Cardiac septum (tissue), 1 donor: Measurements from ENCODE around the gene COX6A2. TPM values are rescaled to one million over a fixed set of nuclear protein-coding genes. Genes with fewer than 3 reads are reported as not detected.
"Not testable (repeated sequence)": the region's sequence is repeated elsewhere in the genome, so short reads cannot be mapped to it uniquely, and the experiment has no call there.

Experiments
- DNase-seq: peaks from one replicate; pipeline ENCODE4 v3.0.0-alpha.2; 2020; ENCODE audit warnings: low spot score
- intact Hi-C: fragments of 100-400 bp; cut with DNase I; formaldehyde crosslinking; loops from one replicate; pipeline ENCODE4 v1.14.0; 2022
- total RNA-seq: library from RNA; stranded (reverse); fragmentation: NEBNext Ultra II Directional; extraction: Animal tissue kit (Norgen Biotek cat#: 25700); gene quantifications from one replicate; pipeline ENCODE4 v1.2.1, GENCODE V29; 2021
- donor health status: DM: no; HTN: no; CAD: no.

Gene COX6A2
- total RNA-seq, 1 donor from 2014 or later: 890 TPM

DNA sequence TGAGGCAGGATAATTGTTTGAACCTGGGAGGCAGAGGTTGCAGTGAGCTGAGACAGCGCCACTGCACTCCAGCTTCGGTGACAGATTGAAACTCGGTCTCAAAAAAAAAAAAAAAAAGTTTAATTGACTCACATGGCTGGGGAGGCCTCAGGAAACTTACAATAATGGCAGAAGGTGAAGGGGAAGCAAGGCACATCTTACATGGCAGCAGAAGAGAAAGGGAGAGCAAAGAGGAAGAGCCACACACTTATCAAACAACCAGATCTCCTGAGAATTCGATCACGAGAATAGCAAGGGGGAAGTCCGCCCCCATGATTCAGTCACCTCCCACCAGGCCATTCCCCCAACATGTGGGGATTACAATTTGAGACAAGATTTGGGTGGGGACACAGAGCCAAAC, 17.8 kb upstream of the COX6A2 start:
- intact Hi-C loops, DNase-seq: not testable (repeated sequence)

DNA sequence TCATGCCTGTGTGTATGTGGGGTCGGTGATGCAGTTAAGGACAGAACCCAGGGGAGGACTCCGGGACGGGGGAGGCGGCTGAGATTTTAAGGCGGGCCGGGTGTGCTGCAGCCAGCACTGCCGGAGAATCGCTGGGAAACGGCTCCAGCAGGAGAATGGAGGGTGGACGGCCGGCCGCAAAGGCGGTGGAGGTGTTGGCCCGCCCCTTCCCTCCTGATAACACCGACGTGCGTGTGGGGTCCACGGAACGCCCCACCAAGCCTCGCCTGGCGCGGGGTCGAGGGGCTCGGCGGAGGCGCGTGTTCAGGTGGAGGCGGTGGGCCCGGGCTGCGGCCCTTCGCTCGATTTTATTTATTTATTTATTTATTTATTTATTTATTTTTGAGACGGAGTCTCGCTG, 13.8 kb upstream of the COX6A2 start:
- intact Hi-C loops: loop anchor here (2.0 to 5.0 kb wide), 2 partner anchors 260 to 457 kb away; partner anchors contain the start of genes FUS and HSD3B7
- no peak for DNase-seq

DNA sequence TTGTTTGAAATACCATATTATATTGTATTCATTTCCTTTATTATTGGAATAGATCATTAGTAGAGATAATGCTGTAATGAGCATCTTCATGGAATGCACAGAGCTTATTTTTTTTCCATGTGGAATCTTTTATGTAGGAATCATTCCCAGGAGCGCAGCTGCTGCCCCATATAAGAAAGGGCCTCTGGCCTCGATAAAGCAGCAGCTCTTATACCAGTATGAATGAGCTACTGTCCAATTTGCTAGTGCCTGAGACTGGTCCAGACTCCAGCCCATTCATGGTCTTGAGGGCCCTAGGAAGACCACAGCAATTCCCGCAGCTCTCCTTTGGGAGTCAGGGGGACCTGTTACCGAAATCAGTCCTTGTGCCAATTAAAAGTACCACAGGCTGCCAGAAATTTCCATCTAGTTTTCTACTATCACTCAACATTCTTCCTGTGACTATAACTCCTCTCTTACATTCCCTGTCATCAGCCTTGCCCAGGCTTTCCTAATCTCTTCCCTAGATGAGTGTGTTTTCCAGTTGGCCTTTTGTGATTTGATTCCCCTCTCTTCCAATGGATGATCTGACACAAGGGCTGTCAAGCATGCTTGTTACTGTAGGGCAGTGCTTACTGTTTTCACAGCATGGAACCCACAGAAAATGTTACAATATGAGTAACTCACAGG, 12.5 kb upstream of the COX6A2 start:
- no peak for DNase-seq
- intact Hi-C loops: loop anchor here (5.0 kb wide), 1 partner anchor 258 kb away; the partner anchor contains the start of gene FUS

DNA sequence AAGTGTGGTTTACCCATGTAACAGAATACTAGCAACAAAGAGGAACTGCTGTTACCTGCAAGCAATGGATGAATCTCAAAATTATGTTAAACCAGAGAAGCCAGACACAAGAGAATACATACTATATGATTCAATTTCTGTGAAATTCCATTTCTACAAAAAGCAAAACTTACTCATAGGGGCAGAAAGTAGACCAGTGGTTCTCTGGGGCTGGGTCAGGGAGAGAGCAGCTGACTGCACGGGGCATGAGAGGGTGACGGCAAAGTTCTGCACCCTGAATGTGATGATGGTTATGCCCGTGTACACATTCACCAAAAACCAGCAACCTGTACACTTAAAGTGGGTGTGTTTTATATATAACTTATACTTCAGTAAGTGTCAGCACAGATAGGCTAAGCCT, 11.4 kb upstream of the COX6A2 start:
- DNase-seq: no peak
- intact Hi-C loops: no loop called here

DNA sequence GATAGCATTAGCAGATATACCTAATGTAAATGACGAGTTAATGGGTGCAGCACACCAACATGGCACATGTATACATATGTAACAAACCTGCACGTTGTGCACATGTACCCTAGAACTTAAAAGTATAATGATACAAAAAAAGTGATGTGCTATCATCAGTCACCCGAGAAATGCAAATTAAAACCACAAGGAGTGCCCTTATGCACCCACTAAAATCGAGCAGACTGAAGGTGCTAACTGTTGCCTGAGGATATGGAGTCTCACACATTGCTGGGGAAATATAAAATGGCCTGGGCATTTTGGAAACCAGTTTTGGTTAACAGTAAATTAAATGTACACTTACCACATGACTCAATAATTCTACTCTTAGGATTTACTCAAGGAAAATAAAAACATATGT, 10.9 kb upstream of the COX6A2 start:
- intact Hi-C loops, DNase-seq: not testable (repeated sequence)

DNA sequence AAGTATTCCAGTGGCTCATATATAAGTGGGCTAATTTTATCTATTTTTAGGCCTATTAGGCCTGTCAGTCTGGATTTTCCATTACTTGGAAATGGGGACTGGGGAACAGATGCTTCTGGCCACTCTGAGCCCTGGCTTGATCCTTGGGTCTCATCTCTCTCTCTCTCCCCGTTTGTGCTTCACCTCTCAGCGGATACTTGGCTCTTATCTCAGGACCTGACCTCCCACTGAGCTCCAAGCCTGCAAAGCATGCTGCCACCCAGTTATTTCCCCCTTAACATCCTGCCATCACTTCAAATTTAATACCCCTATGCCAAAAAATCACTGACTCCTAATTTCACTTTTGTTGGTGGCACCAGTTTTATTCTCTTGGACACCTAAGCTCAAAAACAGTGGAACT, 10.3 kb upstream of the COX6A2 start:
- no peak for DNase-seq
- intact Hi-C loops: no loop called here

DNA sequence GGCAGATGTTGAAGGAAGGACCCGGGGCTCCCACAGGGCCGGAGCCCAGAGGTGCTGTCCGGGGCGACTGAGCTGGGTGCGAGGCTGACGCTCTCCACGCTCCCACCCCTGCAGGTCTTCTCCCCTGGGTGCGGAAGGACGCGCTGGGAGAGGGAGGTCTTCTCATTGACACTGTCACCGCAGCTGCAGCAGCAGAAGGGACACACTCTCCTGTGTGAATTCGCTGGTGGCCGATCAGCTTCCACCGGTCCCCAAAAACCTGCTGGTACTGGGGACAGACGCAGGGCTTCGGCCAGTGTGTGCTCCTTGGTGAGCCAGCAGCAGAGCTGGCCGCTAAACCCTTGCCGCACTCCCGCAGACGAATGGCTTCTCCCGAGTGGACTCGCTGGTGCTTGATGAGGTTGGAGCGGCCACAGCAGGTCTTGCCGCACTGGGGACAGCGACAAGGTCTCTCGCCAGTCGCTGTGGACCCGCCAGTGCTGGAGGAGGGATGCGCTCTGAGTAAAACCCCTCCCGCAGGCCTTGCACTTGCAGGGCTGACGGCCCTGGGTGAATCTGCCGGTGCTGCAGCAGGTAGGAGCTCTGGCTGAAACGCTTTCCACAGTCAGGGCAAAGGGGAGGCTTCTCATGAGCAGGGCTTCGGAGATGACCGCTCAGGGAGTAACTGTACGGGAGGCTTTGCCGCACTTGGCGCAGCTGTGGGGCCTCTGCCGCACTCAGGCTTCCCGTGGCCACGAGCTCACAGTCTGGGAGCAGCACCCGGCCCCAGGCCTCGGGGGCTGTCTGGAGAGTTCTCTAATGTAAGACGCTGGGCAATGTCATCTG, 8.3 kb upstream of the COX6A2 start:
- DNase-seq: no peak
- intact Hi-C loops: no loop called here

DNA sequence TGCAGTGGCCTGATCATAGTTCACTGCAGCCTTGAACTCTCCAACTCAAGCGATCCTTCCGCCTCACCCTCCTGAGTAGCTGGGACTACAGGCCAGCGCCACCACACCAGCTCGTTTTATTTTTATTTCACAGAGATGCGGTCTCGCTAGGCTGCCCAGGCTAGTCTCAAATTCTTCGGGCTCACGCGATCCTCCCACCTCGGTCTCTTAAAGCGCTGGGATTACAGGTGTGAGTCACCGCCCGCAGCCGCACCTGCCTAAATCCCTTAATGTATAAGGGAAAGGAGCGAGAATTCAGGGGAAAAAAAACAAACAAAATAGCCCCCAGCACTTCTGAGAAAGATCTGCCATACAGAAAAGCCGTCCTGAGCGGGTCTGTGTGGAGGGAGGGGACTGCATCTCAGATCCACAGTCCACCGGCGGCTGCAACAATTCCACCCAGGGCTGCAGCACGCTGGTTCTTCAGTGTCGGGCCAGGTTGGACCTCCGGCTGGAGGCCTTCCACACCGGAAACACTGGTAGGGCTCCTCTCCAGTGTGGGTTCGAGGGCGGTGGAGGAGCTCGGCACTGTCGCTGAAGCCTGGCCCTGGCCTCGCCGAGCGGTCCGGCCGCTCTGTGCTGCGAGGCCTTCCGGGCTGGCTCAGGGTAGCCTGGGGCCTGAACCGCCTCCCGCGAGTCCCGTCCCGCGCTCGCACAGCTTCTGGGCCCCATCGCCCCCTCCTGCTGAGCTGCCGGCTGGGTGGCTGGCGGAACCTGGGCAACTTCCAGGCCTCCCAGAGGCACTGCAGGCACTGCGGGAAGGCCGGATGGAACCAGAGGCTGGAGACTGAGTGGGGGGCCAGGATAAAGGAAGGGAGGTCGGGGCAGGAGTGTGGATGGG, 7.4 kb upstream of the COX6A2 start:
- intact Hi-C loops: no loop called here
- no peak for DNase-seq

DNA sequence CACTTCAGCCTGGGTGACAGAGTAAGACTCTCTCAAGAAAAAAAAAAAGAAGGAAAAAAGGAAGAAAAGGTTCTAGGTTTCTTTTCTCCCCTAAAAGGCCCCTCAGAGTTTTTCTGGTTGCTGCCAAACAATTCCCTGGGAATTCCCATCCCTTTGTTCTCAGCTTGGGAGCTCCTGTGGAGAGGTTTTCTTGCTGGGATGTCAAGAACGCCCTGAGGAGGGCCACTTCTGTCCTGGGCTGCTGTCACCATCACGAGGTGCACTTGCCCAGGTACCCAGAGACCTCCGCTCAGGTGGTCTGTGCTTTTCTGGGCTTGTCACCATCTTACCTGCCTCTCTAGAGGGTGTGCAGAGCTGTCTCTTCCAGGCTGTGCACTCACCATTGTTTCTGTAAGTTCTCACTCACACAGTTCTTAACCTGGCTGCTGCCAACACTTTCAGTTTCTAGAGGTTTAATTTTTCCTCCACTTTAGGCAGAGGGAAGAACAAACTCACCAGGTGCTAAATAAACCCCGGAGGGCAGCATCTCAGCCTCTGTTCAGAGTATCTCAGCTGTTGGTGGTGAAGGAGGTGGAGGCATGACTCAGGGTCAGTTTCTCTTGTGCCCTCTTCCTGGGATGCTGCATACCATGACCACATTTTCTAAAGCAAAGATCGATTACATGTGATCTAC, 2.4 kb upstream of the COX6A2 start:
- intact Hi-C loops: no loop called here
- no peak for DNase-seq

DNA sequence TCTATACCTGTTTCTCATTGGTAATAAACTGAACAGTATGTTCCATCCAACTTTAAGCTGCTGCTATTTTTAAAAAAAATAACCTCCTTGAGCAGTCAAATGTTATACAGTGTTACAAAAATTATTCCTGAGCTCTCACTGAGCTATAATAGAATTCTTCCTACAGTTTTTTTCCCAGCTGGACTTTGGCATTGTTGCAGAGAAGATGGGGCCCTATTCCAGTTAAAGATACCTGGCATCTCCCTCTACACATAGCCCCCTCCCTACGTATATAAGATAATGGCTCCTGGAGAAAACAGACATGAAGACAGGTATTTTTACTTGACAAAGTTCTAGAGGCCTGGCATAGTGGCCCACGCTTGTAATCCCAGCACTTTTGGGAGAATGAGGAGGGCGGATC, 1.6 kb upstream of the COX6A2 start:
- DNase-seq: no peak
- intact Hi-C loops: no loop called here

DNA sequence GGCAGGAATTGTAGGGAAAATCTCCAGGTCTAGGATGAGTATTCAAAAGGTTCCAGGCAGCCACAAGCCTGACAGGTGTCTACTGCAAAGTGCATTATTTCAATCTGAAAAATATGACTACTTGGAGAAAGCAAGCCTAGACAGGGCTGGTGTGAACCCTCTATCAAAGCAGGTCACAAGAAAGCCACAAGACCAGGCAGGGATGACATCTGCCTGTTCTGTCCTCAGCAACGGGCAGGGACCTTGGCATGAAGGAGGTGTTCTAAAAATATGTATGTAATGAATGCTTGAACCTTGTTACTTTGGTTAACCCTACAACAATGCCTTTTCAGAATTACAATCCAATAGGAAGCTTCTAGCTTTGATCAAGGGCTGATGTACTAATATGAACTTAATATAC, 1.2 kb upstream of the COX6A2 start:
- DNase-seq: no peak

DNA sequence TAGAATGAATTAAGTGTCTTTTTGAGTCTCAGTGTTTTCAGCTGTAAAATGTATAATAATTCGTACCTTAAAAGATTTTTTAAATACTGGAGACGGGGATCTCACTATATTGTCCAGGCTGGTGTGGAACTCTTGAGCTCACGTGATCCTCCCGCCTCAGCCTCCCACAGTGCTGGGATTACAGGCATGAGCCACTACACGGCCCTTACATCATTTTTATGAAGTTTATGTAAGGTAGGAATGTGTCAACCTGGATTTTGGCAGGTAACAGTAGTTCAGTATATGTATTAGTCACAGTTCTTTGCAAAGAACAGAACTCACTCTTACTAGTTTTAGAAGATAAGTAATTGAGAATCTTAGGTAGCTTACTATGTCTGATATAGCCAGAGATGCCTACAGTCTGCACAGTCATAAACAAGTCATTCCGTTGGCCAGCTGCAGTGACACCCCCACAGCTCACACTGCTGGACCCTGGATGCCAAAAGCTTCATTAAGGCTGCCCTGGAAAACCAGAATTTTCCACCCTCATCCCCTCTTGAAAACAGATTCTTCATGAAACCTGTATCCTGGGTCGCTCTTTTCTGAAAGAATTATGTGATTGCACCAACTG, 583 bp upstream of the COX6A2 start:
- intact Hi-C loops: no loop called here
- no peak for DNase-seq

More for the DNA sequence above, 1.2 kb upstream of the COX6A2 start:
- intact Hi-C loops: no loop called here

DNA sequence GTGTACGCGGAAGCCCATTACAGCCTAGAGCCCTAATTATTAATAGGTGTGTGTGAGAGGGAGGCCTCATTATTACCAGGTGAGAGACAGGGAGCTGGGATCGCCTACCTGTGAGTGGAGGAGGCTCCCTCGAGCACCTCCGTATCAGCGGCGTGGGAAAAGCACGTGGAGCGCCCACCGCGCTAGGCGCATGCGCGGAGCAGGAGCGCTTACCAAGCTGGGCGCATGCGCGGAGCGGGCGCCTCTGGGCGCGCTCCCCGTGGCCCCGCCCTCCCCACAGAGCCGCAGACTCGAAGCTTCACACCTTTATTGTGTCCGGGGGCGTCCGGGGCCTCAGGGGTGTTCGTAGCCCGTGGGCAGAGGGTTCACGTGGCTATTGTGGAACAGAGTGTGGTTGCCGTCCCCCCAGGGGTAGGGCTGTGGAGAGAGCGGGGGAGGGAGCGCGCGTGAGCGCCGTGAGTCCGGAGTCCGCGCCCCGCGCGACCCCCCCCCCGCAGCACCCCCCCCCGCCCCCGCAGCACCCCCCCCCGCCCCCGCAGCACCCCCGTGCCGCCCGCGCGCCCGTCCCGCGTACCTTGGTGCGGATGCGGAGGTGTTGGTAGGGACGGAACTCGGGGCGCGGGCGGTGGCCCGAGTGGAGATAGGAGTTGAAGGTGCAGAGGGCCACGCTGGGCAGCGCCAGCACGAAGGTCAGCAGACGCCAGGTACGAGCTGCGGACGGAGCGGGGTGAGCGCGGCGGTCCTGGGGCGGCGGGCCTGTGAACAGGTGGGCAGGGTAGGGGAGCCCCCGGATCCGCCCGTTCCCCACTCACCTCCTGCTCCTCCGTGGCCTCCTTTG, 500 bp downstream of the COX6A2 start:
- intact Hi-C loops: no loop called here
- DNase-seq: peak; percentile 85

DNA sequence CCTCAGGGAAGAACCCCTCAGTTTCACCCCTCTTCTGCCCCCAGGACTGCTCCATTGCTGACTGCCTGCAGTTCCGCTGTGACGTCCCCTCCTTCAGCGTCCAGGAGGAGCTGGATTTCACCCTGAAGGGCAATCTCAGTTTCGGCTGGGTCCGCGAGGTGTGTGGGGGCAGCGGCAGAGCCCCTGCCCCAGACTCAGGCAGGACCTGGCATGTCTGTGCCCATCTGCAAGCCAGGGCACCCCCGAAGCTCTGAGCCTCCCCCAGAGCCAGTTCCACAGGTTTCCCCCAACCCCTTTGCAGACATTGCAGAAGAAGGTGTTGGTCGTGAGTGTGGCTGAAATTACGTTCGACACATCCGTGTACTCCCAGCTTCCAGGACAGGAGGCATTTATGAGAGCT, 4.4 kb downstream of the COX6A2 start:
- intact Hi-C loops: no loop called here
- DNase-seq: no peak

DNA sequence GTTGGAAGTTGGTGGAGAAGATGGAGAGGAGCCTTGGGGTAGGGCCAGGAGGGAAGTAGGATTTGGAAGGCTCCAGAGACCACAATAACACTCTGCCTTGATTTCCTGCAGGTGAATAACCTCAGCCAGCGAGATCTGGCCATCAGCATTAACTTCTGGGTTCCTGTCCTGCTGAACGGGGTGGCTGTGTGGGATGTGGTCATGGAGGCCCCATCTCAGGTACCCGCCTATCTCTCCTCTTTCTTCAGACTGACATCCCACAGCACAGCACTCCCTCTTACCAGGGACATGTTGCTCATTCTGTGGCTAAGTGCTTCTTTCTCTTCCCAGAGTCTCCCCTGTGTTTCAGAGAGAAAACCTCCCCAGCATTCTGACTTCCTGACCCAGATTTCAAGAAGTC, 4.9 kb downstream of the COX6A2 start:
- intact Hi-C loops: no loop called here

DNA sequence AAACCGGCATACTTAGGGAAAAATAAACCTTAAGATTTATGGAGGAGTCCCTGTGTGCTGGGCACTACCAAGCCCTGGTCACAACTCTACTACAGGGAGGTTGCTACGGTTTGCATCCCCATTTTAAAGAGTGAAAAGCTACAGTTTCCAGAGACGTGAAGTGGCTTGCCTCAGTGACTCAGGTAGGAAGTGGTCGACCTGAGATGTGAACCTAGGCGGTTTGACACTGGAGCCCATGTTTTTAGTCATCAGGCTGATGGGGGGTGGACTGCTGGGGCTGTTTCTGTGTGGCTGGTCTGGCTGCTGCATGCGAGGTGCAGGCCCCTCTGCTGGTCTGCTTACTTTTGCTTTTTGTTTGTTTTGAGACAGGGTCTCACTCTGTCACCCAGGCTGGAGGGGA, 6.6 kb downstream of the COX6A2 start:
- intact Hi-C loops: no loop called here
- DNase-seq: no peak

More for the DNA sequence above, 4.9 kb downstream of the COX6A2 start:
- no peak for DNase-seq

DNA sequence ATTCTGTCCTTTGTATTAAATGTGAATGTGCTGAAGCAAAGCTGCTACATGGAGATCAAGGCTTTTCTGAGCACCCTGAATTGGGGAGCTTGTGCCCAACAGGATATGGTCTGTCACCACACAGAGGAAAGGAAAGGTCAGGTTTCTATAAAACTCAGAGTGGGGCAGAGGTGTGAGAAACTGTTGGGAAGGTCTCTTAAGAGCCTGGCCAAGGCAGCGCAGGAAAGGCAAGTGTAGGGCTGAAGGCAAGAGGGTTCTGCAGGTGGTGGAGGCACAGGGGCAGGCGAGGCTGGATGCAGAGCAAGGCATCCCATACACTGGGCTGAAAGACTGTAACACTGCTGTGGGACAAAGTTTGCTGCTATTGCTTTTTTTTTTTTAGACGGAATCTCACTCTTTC, 8.1 kb downstream of the COX6A2 start:
- intact Hi-C loops: no loop called here
- DNase-seq: no peak

DNA sequence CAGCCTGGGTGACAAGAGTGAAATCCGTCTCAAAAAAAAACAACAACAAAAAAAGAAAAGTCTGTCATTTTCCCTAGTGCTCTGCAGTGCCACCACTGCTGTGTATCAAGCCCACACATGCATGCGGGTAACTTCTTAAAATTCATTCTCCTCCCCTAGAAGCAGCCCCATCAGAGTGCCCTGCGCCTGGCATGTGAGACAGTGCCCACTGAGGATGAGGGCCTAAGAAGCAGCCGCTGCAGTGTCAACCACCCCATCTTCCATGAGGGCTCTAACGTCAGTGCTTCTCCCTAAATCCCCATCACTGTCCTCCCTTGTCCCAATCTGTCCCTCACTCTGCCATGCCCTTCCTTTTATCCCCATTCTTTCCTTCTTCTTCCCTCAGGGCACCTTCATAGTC, 10.2 kb downstream of the COX6A2 start:
- DNase-seq: no peak
- intact Hi-C loops: no loop called here
